Omental fat pad (tissue), 4 donors: ENCODE results near the gene ZNF526. TPM values are rescaled to one million over a fixed set of nuclear protein-coding genes. Genes with fewer than 3 reads are reported as not detected.

Source experiments
- ATAC-seq: fragments of 150-250 bp; one replicate; pipeline ENCODE4 v1.9.1; 2016; ENCODE audit warnings: mild to moderate bottlenecking, moderate library complexity; ENCODE audit not compliant: low FRiP score
- DNase-seq: peaks from one replicate; pipeline ENCODE4 v3.0.0-alpha.2; 2019; ENCODE audit warnings: low spot score
- total RNA-seq, 4 donors: library from RNA; depleted of rRNA; stranded (reverse); fragments of >200 nt; gene quantifications; one replicate each; pipeline ENCODE4 v1.1.0, GENCODE V29; 2016
- TF ChIP-seq, protein P1 (sequence below), 3 donors: fragments of 450-650 bp; IDR thresholded peaks; one replicate each; pipeline ENCODE4 v1.5.1; 2016 to 2017; ENCODE audit warnings: antibody characterized with exemption in 3 of 3, mild to moderate bottlenecking in 3 of 3, moderate library complexity in 2 of 3

The ZNF526 gene
- total RNA-seq, 4 donors from 2014 or later, result 3.2 to 7.6 (median 5.7) TPM

DNA sequence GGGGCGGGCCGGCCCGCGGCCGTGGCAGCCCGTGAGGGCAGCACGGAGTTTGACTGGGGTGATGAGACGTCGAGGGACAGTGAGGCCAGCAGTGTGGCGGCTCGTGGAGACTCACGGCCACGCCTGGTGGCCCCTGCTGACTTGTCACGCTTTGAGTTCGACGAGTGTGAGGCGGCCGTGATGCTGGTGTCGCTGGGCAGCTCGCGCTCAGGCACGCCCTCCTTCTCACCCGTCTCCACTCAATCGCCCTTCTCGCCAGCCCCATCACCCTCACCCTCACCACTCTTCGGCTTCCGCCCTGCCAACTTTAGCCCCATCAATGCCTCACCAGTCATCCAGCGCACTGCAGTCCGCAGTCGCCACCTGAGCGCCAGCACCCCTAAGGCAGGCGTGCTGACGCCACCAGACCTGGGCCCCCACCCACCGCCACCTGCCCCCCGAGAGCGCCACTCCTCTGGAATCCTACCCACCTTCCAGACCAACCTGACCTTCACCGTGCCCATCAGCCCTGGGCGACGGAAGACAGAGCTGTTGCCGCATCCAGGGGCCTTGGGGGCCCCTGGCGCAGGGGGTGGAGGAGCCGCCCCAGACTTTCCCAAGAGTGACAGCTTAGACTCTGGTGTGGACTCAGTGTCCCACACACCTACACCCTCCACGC is 53.4 kb downstream of the ZNF526 start:
- TF ChIP-seq, protein P1, sequence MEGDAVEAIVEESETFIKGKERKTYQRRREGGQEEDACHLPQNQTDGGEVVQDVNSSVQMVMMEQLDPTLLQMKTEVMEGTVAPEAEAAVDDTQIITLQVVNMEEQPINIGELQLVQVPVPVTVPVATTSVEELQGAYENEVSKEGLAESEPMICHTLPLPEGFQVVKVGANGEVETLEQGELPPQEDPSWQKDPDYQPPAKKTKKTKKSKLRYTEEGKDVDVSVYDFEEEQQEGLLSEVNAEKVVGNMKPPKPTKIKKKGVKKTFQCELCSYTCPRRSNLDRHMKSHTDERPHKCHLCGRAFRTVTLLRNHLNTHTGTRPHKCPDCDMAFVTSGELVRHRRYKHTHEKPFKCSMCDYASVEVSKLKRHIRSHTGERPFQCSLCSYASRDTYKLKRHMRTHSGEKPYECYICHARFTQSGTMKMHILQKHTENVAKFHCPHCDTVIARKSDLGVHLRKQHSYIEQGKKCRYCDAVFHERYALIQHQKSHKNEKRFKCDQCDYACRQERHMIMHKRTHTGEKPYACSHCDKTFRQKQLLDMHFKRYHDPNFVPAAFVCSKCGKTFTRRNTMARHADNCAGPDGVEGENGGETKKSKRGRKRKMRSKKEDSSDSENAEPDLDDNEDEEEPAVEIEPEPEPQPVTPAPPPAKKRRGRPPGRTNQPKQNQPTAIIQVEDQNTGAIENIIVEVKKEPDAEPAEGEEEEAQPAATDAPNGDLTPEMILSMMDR (IDR thresholded peaks at IDR 0.05), result no peak
- ATAC-seq (no peak), DNase-seq (no peak)

DNA sequence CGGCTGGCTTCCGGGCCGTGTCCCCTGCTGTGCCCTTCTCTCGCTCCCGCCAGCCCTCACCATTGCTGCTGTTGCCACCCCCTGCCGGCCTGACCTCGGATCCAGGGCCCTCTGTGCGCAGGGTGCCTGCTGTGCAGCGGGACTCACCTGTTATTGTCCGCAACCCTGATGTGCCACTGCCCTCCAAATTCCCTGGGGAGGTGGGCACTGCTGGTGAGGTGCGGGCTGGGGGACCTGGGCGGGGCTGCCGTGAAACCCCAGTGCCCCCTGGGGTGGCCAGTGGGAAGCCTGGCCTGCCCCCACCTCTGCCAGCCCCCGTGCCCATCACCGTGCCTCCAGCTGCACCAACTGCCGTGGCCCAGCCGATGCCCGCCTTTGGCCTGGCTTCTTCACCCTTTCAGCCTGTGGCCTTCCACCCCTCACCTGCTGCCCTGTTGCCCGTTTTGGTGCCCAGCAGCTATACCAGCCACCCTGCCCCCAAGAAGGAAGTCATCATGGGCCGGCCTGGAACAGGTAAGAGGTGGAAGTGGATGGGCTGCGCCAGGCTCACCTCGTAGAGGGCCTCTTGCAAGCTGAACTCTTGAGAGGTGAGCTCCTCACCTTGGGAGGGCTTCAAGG is 54.1 kb downstream of the ZNF526 start:
- no peak for ATAC-seq
- no peak for DNase-seq
- TF ChIP-seq, protein P1 (IDR thresholded peaks at IDR 0.05), result no peak

DNA sequence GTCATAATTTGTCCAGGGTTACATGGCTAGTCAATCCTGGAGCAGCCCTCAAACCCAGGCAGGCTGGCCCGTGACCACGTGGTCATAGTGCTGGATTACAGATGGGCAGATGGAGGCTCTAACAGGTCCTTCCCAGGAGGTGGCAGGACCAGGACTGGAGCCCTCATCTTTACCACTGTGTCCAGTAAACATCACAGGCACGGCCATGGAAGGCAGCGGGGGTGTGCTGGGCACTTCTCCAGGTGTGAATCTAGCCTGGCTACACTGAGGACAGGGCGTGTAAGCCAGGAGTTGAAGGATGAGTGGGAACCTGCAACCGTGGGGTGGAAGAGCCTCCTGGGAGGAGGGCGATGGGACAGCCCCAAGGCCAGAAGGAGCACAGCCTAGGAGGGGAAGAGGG is 55.0 kb downstream of the ZNF526 start:
- DNase-seq, result no peak
- TF ChIP-seq, protein P1 (IDR thresholded peaks at IDR 0.05), result no peak
- no peak for ATAC-seq

DNA sequence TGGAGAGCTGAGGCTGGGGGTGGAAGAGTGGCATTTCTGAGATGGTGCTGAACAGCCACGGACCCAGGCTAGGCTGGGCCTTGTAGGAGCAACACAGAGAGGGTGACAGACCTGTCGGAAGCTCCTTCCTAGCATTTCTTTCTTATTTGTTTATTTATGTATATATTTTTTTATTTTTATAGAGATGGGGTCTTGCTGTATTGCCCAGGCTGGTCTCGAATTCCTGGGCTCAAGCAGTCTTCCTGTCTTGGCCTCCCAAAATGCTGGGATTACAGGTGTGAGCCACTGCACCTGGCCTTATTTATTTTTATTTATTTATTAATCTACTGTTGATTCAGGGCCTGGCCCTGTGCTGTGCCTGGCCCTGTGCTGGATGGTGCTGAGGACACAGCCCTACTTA is 55.4 kb downstream of the ZNF526 start:
- DNase-seq, result no peak
- no peak for ATAC-seq
- TF ChIP-seq, protein P1 (IDR thresholded peaks at IDR 0.05), result no peak

DNA sequence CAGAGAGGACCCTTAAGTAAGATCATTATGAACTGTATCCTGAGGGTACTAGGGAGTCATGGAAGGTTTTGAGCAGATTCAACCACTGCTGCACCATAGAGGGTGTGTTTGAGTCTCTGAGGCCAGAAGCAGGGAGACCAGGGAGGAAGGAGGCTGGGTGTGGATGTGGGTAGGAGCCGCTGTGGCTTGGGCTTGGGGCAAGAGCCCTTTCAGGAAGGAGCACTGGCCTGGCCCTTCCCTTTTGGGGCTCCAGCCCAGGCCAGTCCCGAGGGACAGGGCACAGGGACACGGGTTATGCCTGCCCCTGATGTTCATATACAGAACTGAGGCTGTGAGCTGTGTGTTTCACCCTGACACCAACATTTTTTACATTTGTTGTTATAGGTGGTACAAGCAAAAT is 56.2 kb downstream of the ZNF526 start:
- no peak for DNase-seq
- TF ChIP-seq, protein P1 (IDR thresholded peaks at IDR 0.05), result no peak
- no peak for ATAC-seq

DNA sequence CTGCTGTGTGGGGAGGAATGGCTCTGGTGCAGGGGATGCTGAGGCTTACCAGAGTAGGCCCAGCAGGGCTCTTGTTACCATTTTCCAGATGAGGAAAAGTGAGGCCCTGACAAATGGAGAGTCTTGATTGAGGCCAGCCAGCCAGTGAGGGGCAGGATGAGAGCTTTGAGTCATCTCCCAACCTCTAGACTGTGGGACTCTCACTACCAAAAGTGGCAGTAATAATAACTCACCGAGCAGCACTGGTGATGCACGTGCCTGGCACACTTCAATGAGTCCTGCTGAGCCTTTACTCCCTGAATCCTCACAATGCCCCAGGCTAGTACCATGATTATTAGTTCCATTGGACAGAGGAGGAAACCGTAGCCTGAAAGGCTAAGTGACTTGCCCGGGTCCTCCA is 56.7 kb downstream of the ZNF526 start:
- TF ChIP-seq, protein P1 (IDR thresholded peaks at IDR 0.05), result no peak

More for the DNA sequence above, 56.7 kb downstream of the ZNF526 start:
- no peak for ATAC-seq
- DNase-seq, result no peak

Other genes with a start within 250 kb of the ZNF526 start
- gene ATP1A3, start 226.1 kb upstream of the ZNF526 start, total RNA-seq, result under 1 TPM in 2 of 4 donors, not detected in 2; 0.13 to 0.28 TPM
- 1 to 10 TPM in 3 of 4 donors, under 1 TPM in 1; 0.32 to 2.1 (median 1.6) TPM for gene GRIK5, start 150.1 kb upstream of the ZNF526 start, total RNA-seq
- gene ZNF574, start 144.1 kb upstream of the ZNF526 start, total RNA-seq, result 10 to 100 TPM; 11.6 to 22.9 (median 12.8) TPM
- 1 to 10 TPM in 3 of 4 donors, under 1 TPM in 1; 0.56 to 3.2 (median 1.5) TPM for gene POU2F2, start 87.9 kb upstream of the ZNF526 start, total RNA-seq
- gene DEDD2, start 2.6 kb upstream of the ZNF526 start, total RNA-seq, result 10 to 100 TPM; 22.0 to 59.3 (median 29.9) TPM
- gene GSK3A, start 22.3 kb downstream of the ZNF526 start, total RNA-seq, result 10 to 100 TPM; 16.9 to 32.3 (median 20.0) TPM
- gene ERF, start 34.8 kb downstream of the ZNF526 start, total RNA-seq, result 10 to 100 TPM; 21.2 to 52.8 (median 34.8) TPM
- 10 to 100 TPM; 15.7 to 26.3 (median 21.0) TPM for gene CIC, start 48.9 kb downstream of the ZNF526 start, total RNA-seq
- gene PRR19, start 81.8 kb downstream of the ZNF526 start, total RNA-seq, result under 1 TPM in 3 of 4 donors, not detected in 1; 0.31 to 0.93 (median 0.72) TPM
- gene PAFAH1B3, start 82.3 kb downstream of the ZNF526 start, total RNA-seq, result 10 to 100 TPM in 2 of 4 donors, 1 to 10 TPM in 2; 2.7 to 14.1 (median 8.6) TPM
- 1 to 10 TPM in 1 of 4 donors, under 1 TPM in 1, not detected in 2; 0.24 to 1.9 TPM for gene TMEM145, start 93.0 kb downstream of the ZNF526 start, total RNA-seq
- gene MEGF8, start 105.3 kb downstream of the ZNF526 start, total RNA-seq, result 10 to 100 TPM; 15.3 to 20.5 (median 18.4) TPM
- gene CNFN, start 170.0 kb downstream of the ZNF526 start, total RNA-seq, result not detected
- gene LIPE, start 207.1 kb downstream of the ZNF526 start, total RNA-seq, result 1,000 to 10,000 TPM in 2 of 4 donors, 100 to 1,000 TPM in 2; 491 to 3,641 (median 1,025) TPM
- gene CXCL17, start 222.6 kb downstream of the ZNF526 start, total RNA-seq, result not detected